Esophagus muscularis mucosa (tissue), 4 donors: ENCODE measurements around the gene NF2. TPM values are rescaled to one million over a fixed set of nuclear protein-coding genes. Genes with fewer than 3 reads are reported as not detected.

Experiments used
- DNase-seq: peaks from one replicate; pipeline ENCODE4 v3.0.0-alpha.2; 2017; ENCODE audit errors: extremely low spot score
- H3K27ac ChIP-seq, 4 donors: fragments of 200-600 bp; sonication (generic); replicated peaks in 1 of 4; 1 replicate in 3 of 4; 2 replicates in 1 of 4; pipeline ENCODE4 v1.5.1; 2016 to 2019; ENCODE audit warnings: mild to moderate bottlenecking in 1 of 4
- H3K27me3 ChIP-seq, 4 donors: fragments of 200-600 bp; sonication (generic); one replicate each; pipeline versions ENCODE4 v1.5.1 to v1.6.0; 2016 to 2019
- H3K36me3 ChIP-seq, 4 donors: fragments of 200-600 bp; sonication (generic); one replicate each; pipeline ENCODE4 v1.5.1; 2016 to 2019
- H3K4me1 ChIP-seq, 4 donors: fragments of 200-600 bp; sonication (generic); one replicate each; pipeline ENCODE4 v1.5.1; 2016 to 2019
- H3K4me3 ChIP-seq, 4 donors: fragments of 200-600 bp; sonication (generic); 1 replicate in 2 of 4; 2 replicates in 2 of 4; pipeline ENCODE4 v1.5.1; 2016 to 2019; ENCODE audit warnings: mild to moderate bottlenecking in 4 of 4, moderate library complexity in 1 of 4
- H3K9me3 ChIP-seq, 4 donors: fragments of 200-600 bp; sonication (generic); 1 replicate in 3 of 4; 2 replicates in 1 of 4; pipeline ENCODE4 v1.5.1; 2016 to 2019
- CTCF ChIP-seq, 3 experiments: fragments of 200-600 bp in 2 of 3; fragments of 450-650 bp in 1 of 3; sonication (generic) in 2 of 3; IDR thresholded peaks; one replicate each; pipeline ENCODE4 v1.5.1; 2017 to 2019; ENCODE audit warnings: antibody characterized with exemption in 3 of 3, mild to moderate bottlenecking in 2 of 3, moderate library complexity in 1 of 3
- EP300 ChIP-seq: sonication (generic); formaldehyde crosslinking; IDR thresholded peaks from one replicate; pipeline ENCODE4 v1.6.1; 2017; ENCODE audit warnings: antibody characterized with exemption
- POLR2A ChIP-seq: fragments of 450-650 bp; IDR thresholded peaks from one replicate; pipeline ENCODE4 v1.6.1; 2017; ENCODE audit warnings: antibody characterized with exemption, moderate library complexity, mild to moderate bottlenecking, low read depth
- POLR2AphosphoS5 ChIP-seq, 2 donors: sonication (generic); formaldehyde crosslinking; IDR thresholded peaks; one replicate each; pipeline ENCODE4 v1.6.1; 2017; ENCODE audit warnings: antibody characterized with exemption in 2 of 2
- WGBS: methylation state at CpG from one replicate; pipeline ENCODE4 v1.1.5; 2018; 5-methylcytosine and 5-hydroxymethylcytosine counted together
- intact Hi-C: fragments of 100-400 bp; cut with DNase I; formaldehyde crosslinking; loops from one replicate; pipeline ENCODE4 v1.15.1; 2023
- total RNA-seq, 4 donors: library from RNA; depleted of rRNA; stranded (reverse); fragments of >200 nt; gene quantifications; one replicate each; pipeline versions ENCODE4 v1.1.0 to v1.2.1, GENCODE V29; 2016

Gene NF2
- total RNA-seq, 4 donors from 2014 or later = 34.5 to 47.3 (median 42.0) TPM

GRCh38 chr22:29606320-29606719 is 2.9 kb downstream of the NF2 start:
- Histone ChIP-seq H3K36me3 (peaks cover 0 to 5% (median 2%) of the 10 kb centered on the region in 4 donors), H3K4me1 (peaks cover 15 to 32% (median 26%) of the 10 kb centered on the region in 4 donors), H3K27me3 (no peaks in the 10 kb centered on the region), H3K4me3 (no peak overlapping the region), H3K27ac (no peak overlapping the region), H3K9me3 (no peaks in the 10 kb centered on the region)
- TF ChIP-seq EP300 (no peak), POLR2A (no peak), CTCF (IDR thresholded peaks at IDR 0.05) (no peak), POLR2AphosphoS5 (IDR thresholded peaks at IDR 0.05) (no peak)
- intact Hi-C loops = loop anchor here (10.0 kb wide), 1 partner anchor 158 kb away; the partner anchor contains the start of genes UQCR10 and ZMAT5
- WGBS = 94% methylated on average over 3 of the region's 3 CpGs
- DNase-seq = no peak

- TF ChIP-seq POLR2A (no peak), EP300 (no peak), CTCF (IDR thresholded peaks at IDR 0.05) (no peak)
- Histone ChIP-seq H3K36me3 (peaks cover 0 to 5% (median 2%) of the 10 kb centered on the region in 4 donors), H3K4me3 (no peak overlapping the region), H3K9me3 (no peaks in the 10 kb centered on the region), H3K4me1 (peaks cover 15 to 32% (median 26%) of the 10 kb centered on the region in 4 donors), H3K27me3 (no peaks in the 10 kb centered on the region), H3K27ac (no peak overlapping the region)
- no peak for DNase-seq
- 66% methylated on average over 2 of the region's 2 CpGs for WGBS
- intact Hi-C loops = loop anchor here (10.0 kb wide), 1 partner anchor 157 kb away; the partner anchor contains the start of genes UQCR10 and ZMAT5
Measured at GRCh38 chr22:29607426-29607825, 4.0 kb downstream of the NF2 start.

GRCh38 chr22:29609139-29609538 is 5.7 kb downstream of the NF2 start:
- Histone ChIP-seq H3K9me3 (no peaks in the 10 kb centered on the region), H3K27ac (no peak overlapping the region), H3K4me3 (no peak overlapping the region), H3K27me3 (no peaks in the 10 kb centered on the region), H3K36me3 (peaks cover 0 to 5% (median 2%) of the 10 kb centered on the region in 4 donors), H3K4me1 (peaks cover 15 to 26% (median 23%) of the 10 kb centered on the region in 4 donors)
- WGBS = 53% methylated on average over 2 of the region's 2 CpGs
- intact Hi-C loops = loop anchor here (10.0 kb wide), 1 partner anchor 156 kb away; the partner anchor contains the start of genes UQCR10 and ZMAT5
- TF ChIP-seq POLR2A (no peak), EP300 (no peak), CTCF (IDR thresholded peaks at IDR 0.05) (no peak), POLR2AphosphoS5 (IDR thresholded peaks at IDR 0.05) (no peak)
- DNase-seq = no peak

DNA sequence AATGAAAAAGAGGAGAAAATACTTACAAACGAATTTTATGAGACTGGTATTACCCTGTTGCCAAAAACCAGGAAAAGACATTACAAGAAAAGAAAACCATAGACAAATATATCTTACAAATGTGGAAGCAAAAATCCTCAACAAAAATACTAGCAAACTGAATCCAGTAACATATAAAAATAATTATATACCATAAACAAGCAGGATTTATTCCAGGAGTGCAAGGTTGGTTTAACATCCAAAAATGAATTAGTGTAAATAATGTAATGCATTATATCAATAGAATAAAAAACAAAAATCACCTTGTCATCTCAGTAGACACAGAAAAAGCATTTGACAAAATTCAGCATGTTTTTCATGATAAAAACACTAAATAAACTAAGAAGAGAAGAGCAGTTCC is 7.3 kb downstream of the NF2 start:
- 87% methylated on average over 1 of the region's 1 CpG for WGBS

More for the DNA sequence above, 7.3 kb downstream of the NF2 start:
- Histone ChIP-seq H3K9me3 (no peaks in the 10 kb centered on the region), H3K4me1 (peaks cover 3 to 10% (median 6%) of the 10 kb centered on the region in 4 donors), H3K27ac (no peak overlapping the region), H3K27me3 (no peaks in the 10 kb centered on the region), H3K36me3 (peaks cover 0 to 5% (median 0%) of the 10 kb centered on the region in 4 donors), H3K4me3 (no peak overlapping the region)
- no peak for DNase-seq
- intact Hi-C loops = no loop called here
- TF ChIP-seq POLR2A (no peak), POLR2AphosphoS5 (IDR thresholded peaks at IDR 0.05) (no peak), EP300 (no peak), CTCF (IDR thresholded peaks at IDR 0.05) (no peak)
